ENCODE results near the gene EHF. TPM values are rescaled to one million over a fixed set of nuclear protein-coding genes. Genes with fewer than 3 reads are reported as not detected.

Gene EHF
- not detected in 2 replicates for total RNA-seq

DNA sequence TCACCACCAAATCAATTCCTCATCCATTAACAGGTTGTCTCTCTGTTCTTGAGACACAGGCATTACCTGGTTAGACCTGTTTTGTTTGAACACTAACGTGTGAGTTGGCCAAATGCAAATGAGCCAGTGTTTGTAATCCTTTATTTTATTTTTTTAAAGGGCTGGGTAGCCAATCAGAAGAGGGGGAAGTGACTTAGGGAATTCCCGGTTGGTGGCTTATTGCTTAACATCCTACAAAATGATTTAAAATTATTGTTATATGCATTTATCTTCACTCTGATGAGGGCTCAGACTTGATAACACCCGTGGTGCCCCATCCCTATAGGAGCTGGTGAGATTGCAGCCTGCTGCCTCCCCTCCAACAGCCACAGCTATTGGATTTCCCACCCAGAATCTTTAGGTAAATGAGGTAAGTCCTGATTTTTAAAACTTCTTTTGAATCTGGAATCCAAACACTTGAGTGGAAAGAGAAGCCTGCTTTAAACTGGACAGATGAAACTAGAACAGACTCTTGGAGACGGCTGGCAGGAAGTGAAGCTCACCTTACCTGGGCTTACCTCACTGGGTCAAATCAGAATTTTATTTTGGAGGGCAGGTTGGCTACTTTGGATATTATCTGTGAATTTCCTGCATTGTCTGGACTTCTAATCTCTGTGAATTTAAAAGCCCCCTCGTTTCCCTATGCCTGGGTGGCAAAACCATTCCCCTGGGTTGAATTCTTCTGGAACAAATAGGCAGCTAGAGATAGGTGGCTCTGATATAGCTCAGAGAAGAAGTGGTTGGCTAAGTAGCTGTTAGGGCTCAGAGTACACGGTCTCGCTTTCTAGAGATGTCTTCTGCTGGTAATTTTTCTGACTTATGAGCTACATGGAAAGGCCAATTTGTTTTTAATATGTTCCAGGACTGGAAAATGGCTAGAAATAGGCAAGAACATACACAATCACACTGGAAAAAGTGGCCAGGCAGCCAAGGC lies at the start of gene EHF:
TSS of gene EHF (plus strand) at position 274 of the 973 bp plus-strand sequence. CDS start 21,538 bp downstream, outside the sequence.

Other genes starting within 250 kb of the EHF start
- 16.9 and 26.7 TPM in 2 replicates for gene CAT, start 182.2 kb upstream of the EHF start, total RNA-seq
- not detected in 2 replicates for gene ELF5, start 107.3 kb upstream of the EHF start, total RNA-seq

Data from placental epithelial cell (primary cell).